Pons (tissue), 1 donor: ENCODE data around the gene ATP8B4.
"Not testable (repeated sequence)": the region's sequence is repeated elsewhere in the genome, so short reads cannot be mapped to it uniquely, and the experiment has no call there.

Experiments
- DNase-seq: peaks from one replicate; pipeline ENCODE4 v3.0.0-alpha.2; 2016; ENCODE audit warnings: low spot score

Gene ATP8B4

GRCh38 chr15:50119063-50120040 lies at the start of gene ATP8B4:
TSS of gene ATP8B4 (minus strand) at chr15:50119233. CDS start at chr15:50106966, 12,267 bp downstream.
- no peak for DNase-seq

- no peak for DNase-seq
Observed at GRCh38 chr15:50168379-50168778, 49.3 kb upstream of the ATP8B4 start.

GRCh38 chr15:50167110-50167509 lies 48.1 kb upstream of the ATP8B4 start:
- no peak for DNase-seq

- DNase-seq, result no peak
Observed at GRCh38 chr15:50166216-50166615, 47.2 kb upstream of the ATP8B4 start.

GRCh38 chr15:50164458-50164857 lies 45.4 kb upstream of the ATP8B4 start:
- DNase-seq, result no peak

- DNase-seq, result no peak
Observed at GRCh38 chr15:50163719-50164410, 44.8 kb upstream of the ATP8B4 start.

- DNase-seq, result no peak
Observed at GRCh38 chr15:50162969-50163718, 44.1 kb upstream of the ATP8B4 start.

- DNase-seq, result not testable (repeated sequence)
Observed at GRCh38 chr15:50158236-50158635, 39.2 kb upstream of the ATP8B4 start.

- no peak for DNase-seq
Observed at GRCh38 chr15:50151476-50151875, 32.4 kb upstream of the ATP8B4 start.

- no peak for DNase-seq
Observed at GRCh38 chr15:50150851-50151250, 31.8 kb upstream of the ATP8B4 start.

- no peak for DNase-seq
Observed at GRCh38 chr15:50150349-50150748, 31.3 kb upstream of the ATP8B4 start.

- no peak for DNase-seq
Observed at GRCh38 chr15:50149090-50149489, 30.1 kb upstream of the ATP8B4 start.

- DNase-seq, result no peak
Observed at GRCh38 chr15:50148362-50148963, 29.4 kb upstream of the ATP8B4 start.

GRCh38 chr15:50146632-50147031 lies 27.6 kb upstream of the ATP8B4 start:
- no peak for DNase-seq

- peak; percentile 92 for DNase-seq
Observed at GRCh38 chr15:50145451-50145872, 26.4 kb upstream of the ATP8B4 start.

GRCh38 chr15:50144341-50145120 lies 25.5 kb upstream of the ATP8B4 start:
- no peak for DNase-seq

- no peak for DNase-seq
Observed at GRCh38 chr15:50143255-50143860, 24.3 kb upstream of the ATP8B4 start.

- DNase-seq, result no peak
Observed at GRCh38 chr15:50141856-50142255, 22.8 kb upstream of the ATP8B4 start.

GRCh38 chr15:50140983-50141382 lies 21.9 kb upstream of the ATP8B4 start:
- DNase-seq, result no peak

- no peak for DNase-seq
Observed at GRCh38 chr15:50140098-50140497, 21.1 kb upstream of the ATP8B4 start.

GRCh38 chr15:50138391-50138790 lies 19.4 kb upstream of the ATP8B4 start:
- DNase-seq, result no peak
